ENCODE results near the gene TMEM163.

GRCh38 chr2:134438371-134438770, 280.4 kb downstream of the TMEM163 start:
- TF ChIP-seq, protein P1, sequence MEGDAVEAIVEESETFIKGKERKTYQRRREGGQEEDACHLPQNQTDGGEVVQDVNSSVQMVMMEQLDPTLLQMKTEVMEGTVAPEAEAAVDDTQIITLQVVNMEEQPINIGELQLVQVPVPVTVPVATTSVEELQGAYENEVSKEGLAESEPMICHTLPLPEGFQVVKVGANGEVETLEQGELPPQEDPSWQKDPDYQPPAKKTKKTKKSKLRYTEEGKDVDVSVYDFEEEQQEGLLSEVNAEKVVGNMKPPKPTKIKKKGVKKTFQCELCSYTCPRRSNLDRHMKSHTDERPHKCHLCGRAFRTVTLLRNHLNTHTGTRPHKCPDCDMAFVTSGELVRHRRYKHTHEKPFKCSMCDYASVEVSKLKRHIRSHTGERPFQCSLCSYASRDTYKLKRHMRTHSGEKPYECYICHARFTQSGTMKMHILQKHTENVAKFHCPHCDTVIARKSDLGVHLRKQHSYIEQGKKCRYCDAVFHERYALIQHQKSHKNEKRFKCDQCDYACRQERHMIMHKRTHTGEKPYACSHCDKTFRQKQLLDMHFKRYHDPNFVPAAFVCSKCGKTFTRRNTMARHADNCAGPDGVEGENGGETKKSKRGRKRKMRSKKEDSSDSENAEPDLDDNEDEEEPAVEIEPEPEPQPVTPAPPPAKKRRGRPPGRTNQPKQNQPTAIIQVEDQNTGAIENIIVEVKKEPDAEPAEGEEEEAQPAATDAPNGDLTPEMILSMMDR (IDR thresholded peaks at IDR 0.05): no peak
- no peak for TF ChIP-seq POLR2AphosphoS5 (IDR thresholded peaks at IDR 0.05)
- TF ChIP-seq POLR2A (IDR thresholded peaks at IDR 0.05): no peak
